HG03575 (cell line): ENCODE measurements around the gene CCN6.

ENCODE experiments used
- ATAC-seq: cut with Tn5 transposase; IDR thresholded peaks from one replicate; pipeline ENCODE4 v1.9.1; 2021; ENCODE audit not compliant: unreplicated experiment, insufficient number of reproducible peaks, low FRiP score; ENCODE audit errors: extremely low read depth

The CCN6 gene

GRCh38 chr6:112054001-112054400 is at the start of gene CCN6:
CCN6 (plus strand) TSS chr6:112054104; CDS start chr6:112054358, 254 bp downstream.
- no peak for ATAC-seq

DNA sequence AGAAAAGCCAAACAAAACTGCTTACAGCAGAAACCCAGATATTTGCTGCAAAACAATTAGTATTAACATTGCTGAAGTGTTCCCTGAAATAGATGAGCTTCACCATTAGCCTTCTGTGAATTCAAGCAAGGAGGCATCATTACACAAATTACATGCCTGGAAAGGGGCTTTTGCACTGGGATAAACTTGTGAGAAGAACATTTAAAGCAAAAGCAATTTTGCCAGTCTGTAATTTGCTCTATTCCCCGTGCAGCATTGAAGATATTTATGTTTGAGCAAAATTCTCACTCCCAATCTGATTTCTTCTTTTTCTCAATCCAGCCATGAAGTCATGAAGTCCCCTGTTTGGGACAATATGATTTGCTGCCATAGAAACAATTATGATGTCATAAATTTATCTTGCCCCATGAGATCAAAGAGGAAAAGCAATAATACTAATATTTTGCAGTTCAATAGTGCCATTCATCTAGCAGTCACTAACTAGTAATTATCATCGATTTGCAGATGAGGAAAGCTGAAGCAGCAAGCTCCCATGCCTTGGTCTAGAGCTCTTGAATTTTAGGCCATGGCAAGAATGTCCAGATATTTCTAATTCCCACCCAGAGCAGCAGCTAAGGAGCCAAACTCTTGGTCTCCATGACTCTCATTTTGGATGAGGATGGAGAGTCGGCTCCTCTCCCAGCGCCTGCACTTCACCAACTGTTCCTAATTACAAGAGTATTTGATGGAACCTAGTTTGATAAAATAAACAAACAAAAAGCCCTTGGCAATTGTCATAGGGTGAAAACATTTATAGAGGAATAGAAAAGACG is 49.5 kb upstream of the CCN6 start:
- ATAC-seq, result no peak

- ATAC-seq, result no peak
Observed at GRCh38 chr6:112005013-112005371, 48.9 kb upstream of the CCN6 start.

DNA sequence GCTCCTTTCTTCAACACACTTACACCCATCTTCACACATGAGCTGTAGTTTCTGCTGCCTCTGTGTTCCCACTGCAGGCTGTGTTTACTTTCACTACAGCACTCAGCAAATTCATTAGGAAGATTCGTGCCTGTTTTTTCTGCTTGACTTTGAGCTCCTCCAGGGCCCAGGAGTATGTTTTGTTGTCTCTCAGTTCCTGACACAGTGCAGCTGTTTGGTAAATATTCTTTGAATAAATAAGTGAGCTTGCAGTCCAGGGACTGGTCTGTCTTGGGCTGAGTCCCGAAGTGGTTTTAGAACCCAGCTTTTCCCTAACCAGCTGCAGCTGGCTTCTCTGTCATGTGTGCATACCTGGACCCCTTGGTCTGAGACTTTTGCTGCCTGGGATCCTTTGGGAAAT is 46.6 kb upstream of the CCN6 start:
- ATAC-seq, result no peak

- ATAC-seq, result no peak
Observed at GRCh38 chr6:112007805-112008204, 46.1 kb upstream of the CCN6 start.

GRCh38 chr6:112008482-112008881 is 45.4 kb upstream of the CCN6 start:
- no peak for ATAC-seq

- ATAC-seq, result no peak
Observed at GRCh38 chr6:112010328-112010727, 43.6 kb upstream of the CCN6 start.

DNA sequence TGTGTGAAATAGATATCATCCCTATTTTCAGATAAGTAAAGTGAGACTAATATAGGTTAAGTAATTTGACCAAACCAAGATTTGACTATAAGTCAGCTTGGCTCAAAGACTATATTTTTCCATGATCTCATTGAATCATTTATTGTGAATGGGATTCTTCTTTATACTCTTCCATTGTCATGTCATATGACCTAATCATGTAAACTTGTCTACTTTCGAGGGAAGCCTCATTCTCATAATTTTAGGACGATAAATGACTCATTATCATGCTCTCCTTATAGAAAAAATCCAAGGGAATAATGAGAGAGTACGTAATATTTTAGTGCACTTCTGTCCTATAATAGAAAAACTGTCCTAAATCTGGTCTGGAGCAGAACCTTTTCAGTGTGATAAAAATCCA is 40.9 kb upstream of the CCN6 start:
- no peak for ATAC-seq

DNA sequence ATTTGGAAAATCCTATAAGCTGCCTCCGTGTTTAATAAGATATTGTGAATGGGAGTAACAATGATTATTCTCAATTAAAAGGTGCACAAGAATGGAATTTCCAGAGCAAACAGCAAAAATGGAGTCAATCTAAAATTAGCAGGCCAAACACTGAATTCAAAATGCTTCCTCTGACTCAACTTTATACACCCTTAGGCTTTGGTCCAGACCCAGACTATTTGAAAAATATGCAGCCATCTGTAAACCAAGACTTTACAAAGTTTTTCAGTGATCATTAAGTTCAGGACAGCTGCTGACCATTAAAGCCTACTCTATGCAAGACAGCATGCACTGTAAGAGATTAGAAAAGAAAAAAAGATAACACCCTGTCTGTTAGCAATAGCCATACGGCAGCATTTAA is 39.4 kb upstream of the CCN6 start:
- ATAC-seq, result no peak

- no peak for ATAC-seq
Observed at GRCh38 chr6:112015725-112016124, 38.2 kb upstream of the CCN6 start.

- ATAC-seq, result no peak
Observed at GRCh38 chr6:112016320-112016719, 37.6 kb upstream of the CCN6 start.

DNA sequence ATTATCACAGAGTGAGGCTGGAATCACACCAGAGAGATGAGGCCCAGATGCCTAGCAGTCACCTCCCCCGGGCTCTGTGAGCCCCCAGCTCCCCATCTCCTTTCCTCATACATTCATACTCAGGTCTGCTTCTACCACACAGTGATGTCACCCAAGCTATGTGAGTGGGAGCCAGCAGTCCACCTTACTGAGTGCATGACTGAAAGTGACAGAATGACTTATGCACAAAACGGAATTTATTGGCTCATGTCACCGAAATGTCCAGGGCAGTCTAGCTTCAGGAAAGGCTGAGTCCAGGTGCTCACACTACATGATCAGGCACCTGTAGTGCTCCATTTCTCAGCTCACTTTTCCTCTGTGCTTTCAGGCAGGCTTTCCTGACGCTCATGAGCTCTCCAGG is 36.7 kb upstream of the CCN6 start:
- ATAC-seq, result no peak

DNA sequence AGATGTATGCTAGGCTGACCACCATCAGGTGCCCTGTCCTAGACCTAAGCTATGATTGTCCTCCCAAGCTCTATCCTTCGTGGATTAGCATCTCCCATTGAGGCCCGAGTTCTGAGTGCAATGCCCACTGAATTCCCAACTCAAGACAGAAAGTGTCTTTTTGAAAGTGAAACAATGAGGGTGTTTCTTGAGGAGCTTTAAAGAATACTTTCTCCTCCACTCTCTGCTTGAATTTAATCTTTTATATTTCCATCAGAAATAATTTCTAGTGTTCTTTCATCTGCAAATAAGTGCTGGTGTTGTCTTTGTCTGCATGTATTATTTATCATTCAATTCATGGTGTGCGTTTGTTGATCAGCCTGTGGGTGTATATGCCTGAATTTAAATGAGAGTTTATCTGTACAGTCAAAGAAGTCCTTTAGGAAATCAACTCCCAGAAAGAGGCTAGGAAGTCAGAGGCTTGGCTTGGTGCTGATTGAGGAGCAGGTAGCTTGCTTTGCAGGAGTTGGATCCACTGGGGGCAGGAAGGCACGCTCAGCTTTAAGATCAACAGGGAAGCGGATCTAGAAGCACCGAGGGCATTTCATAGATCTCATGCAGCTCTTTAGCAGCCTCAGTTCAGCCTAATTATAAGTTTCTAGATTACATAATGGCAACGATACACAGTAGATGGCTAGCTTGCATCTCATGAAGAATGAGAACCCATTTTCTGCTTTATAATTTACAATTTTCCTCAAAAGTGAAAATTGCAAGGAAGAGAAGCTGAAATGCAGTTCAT is 36.0 kb upstream of the CCN6 start:
- no peak for ATAC-seq

DNA sequence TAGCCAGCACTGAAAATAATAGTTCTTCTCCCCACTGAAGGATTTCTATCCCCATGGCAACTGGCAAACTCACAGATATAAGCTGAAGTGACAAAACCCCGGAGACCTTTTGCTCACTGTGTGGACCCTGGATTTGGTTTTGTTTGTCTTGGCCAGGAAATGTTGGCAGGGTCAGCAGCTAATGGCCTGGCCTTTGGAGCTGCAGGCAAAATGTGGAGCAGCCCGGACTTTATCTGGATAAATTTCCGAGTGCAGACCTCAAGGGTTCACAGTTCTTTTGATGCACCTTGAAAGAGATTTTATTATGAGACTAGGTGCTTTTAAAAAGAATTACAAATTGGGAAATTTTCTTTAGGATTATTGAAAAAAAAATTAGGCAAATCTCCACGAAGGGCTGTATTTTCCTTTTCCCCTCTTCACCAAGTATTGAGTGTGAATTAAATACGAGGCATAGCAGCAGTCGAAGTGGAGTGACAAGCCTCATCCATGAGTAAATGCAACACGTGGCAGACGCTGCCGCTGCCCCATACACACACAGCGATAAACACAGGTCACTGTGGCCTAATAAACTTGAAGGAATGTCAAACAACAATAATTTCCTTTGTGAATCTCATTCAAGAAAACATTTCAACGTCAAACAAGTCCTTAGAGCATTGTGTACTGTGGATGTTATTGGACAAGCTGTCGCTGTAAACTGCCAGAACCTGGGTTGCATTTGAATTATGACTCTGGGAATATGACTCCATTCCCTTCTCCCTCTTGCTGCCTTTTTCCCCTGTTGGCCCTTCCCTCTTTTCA is 35.1 kb upstream of the CCN6 start:
- ATAC-seq, result no peak

DNA sequence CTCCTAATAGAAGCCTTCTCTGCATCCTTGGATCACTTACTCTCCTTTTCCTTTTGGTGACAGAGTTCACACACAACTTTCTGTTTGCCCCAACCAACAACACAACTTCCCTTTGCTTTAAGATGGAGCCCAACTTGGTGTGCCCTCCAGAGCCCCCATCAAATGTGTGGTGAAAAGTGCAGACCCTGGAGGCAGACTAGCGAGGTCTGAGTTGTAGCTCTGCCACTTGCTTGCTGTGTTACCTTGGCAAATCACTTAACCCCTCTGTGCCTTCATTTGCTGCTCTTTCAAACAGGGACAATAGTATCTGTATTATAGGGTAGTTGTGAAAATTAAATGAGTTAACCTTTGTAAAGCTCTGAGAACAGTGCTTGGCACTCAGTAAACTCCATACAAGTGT is 34.3 kb upstream of the CCN6 start:
- ATAC-seq, result no peak

DNA sequence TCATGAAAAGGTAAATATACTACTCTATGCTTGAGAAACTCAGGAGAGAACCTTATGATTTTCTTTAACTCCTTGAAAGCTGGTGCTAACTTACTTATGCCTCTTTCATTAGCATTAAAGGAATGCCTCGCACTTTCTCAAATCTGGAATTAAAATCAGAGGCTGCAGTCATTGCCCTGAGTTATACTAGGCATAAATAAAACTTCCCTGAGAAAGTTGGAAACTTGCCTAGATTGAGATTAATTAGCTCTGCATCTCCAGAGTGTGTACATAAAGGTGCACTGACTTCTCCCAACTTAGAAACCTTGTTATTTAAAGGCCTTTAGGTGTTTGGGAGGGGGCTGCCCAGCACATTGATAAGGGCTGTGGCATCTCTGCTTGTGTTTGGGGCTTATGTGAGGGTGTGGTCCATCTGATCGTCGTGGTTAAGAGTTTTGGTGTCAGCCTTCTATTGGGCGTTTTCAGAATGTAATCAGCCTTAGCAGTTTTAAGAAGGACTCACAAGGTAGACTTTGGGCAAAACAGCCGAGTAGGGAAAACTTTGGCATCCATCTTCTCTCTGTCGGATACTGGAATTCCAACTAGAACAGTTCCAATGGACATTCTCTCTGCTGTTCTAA is 32.1 kb upstream of the CCN6 start:
- no peak for ATAC-seq

- no peak for ATAC-seq
Observed at GRCh38 chr6:112022749-112023148, 31.2 kb upstream of the CCN6 start.

DNA sequence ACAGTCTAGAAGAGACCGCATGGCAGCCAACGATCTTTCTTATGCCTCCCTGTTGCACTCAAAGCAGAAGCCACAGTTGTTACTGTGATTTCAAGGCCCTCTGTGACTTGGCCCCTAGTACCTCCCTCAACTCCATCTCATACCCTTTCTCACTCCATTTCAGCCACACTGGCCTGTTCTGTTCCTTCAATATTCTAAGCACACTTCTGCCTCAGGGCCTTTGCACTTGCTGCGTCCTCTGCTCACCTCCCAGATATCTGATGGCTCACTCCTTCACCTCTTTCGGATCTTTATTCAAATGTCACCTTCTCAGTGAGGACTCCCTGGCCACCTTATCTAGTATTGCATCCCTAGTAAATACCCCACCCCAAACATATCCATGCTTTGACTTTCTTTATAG is 29.4 kb upstream of the CCN6 start:
- no peak for ATAC-seq

DNA sequence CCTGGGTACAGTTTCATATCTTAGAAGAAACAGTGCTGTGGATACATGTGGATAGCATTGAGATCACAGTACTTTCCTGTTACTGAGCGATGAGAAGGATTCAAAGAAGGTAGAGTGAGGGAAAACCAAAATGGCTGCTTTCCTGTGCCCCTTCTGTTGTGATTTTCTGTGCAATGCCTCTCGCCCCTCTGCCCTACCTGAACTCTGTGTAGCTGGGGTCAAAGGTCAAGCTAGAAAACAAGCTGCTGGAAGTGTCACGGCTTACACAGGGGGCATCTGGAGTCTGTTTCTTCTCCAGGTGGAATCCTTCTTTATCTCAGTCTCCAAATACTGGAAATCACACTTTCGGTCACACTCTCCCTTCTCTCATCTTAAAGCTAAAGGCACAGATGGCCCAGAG is 27.0 kb upstream of the CCN6 start:
- no peak for ATAC-seq
